ENCODE data around the gene CYTL1. TPM values are rescaled to one million over a fixed set of nuclear protein-coding genes. Genes with fewer than 3 reads are reported as not detected.

CYTL1 gene
- total and polyA plus RNA-seq, 7 donors, result 0.54 to 3.6 (median 1.5) TPM; not detected in 2

- Histone ChIP-seq H3K27ac (peak overlapping the region in 2 of 4 donors; percentile 26 to 40), H3K9me3 (no peaks in the 10 kb centered on the region), H3K4me3 (no peak overlapping the region), H3K36me3 (no peaks in the 10 kb centered on the region), H3K4me1 (peaks cover 0 to 37% (median 32%) of the 10 kb centered on the region in 4 donors), H3K27me3 (no peaks in the 10 kb centered on the region)
- peak; percentile 88 for DNase-seq
- 22 to 28% methylated on average over 22 of the region's 22 CpGs for WGBS, 2 donors
- intact Hi-C loops (cut with DNase I), result loop anchor here (2.0 kb wide), 2 partner anchors 55 to 147 kb away; partner anchors contain the start of gene STK32B
- peak; percentile 51 to 92 (median 78) for TF ChIP-seq CTCF (IDR thresholded peaks at IDR 0.05)
- no peak for TF ChIP-seq POLR2A (IDR thresholded peaks at IDR 0.05)
- TF ChIP-seq POLR2AphosphoS5 (IDR thresholded peaks at IDR 0.05), result no peak
- TF ChIP-seq EP300 (IDR thresholded peaks at IDR 0.05), result no peak
These were observed 24.0 kb downstream of the CYTL1 start for GRCh38 chr4:4995103-4995907.

GRCh38 chr4:4994312-4995097 is 24.8 kb downstream of the CYTL1 start:
- peak; percentile 59 for DNase-seq
- no peaks in the 10 kb centered on the region for H3K9me3 ChIP-seq
- TF ChIP-seq CTCF (IDR thresholded peaks at IDR 0.05), result no peak
- TF ChIP-seq POLR2AphosphoS5 (IDR thresholded peaks at IDR 0.05), result no peak
- no peak for TF ChIP-seq POLR2A (IDR thresholded peaks at IDR 0.05)
- no peak for TF ChIP-seq EP300 (IDR thresholded peaks at IDR 0.05)
- H3K4me3 ChIP-seq, result no peak overlapping the region
- no peaks in the 10 kb centered on the region for H3K36me3 ChIP-seq
- H3K27ac ChIP-seq, result no peak overlapping the region
- no peaks in the 10 kb centered on the region for H3K27me3 ChIP-seq
- intact Hi-C loops (cut with DNase I), result loop anchor here (2.0 to 5.0 kb wide), 4 partner anchors 56 to 507 kb away; partner anchors contain the start of gene STK32B
- WGBS, 2 donors, result 71 to 75% methylated on average over 18 of the region's 18 CpGs
- H3K4me1 ChIP-seq, result peaks cover 0 to 40% (median 36%) of the 10 kb centered on the region in 4 donors

- no peak for TF ChIP-seq CTCF (IDR thresholded peaks at IDR 0.05)
- TF ChIP-seq EP300 (IDR thresholded peaks at IDR 0.05), result no peak
- TF ChIP-seq POLR2A (IDR thresholded peaks at IDR 0.05), result no peak
- no peak overlapping the region for H3K27ac ChIP-seq
- intact Hi-C loops (cut with DNase I), result loop anchor here (5.0 kb wide), 2 partner anchors 131 to 506 kb away; no protein-coding TSS in a partner anchor
- no peaks in the 10 kb centered on the region for H3K36me3 ChIP-seq
- DNase-seq, result no peak
- H3K4me3 ChIP-seq, result no peak overlapping the region
- 82 to 91% methylated on average over 5 of the region's 5 CpGs for WGBS, 2 donors
- no peaks in the 10 kb centered on the region for H3K9me3 ChIP-seq
- H3K4me1 ChIP-seq, result peaks cover 0 to 40% (median 36%) of the 10 kb centered on the region in 4 donors
- H3K27me3 ChIP-seq, result no peaks in the 10 kb centered on the region
These were observed 26.4 kb downstream of the CYTL1 start for GRCh38 chr4:4992833-4993232.

- intact Hi-C loops (cut with DNase I), result loop anchor here (5.0 kb wide), 2 partner anchors 129 to 504 kb away; no protein-coding TSS in a partner anchor
- no peaks in the 10 kb centered on the region for H3K27me3 ChIP-seq
- peak; percentile 63 for DNase-seq
- 83% methylated on average over 14 of the region's 14 CpGs for WGBS, 2 donors
- no peak for TF ChIP-seq CTCF (IDR thresholded peaks at IDR 0.05)
- no peak for TF ChIP-seq POLR2A (IDR thresholded peaks at IDR 0.05)
- peak overlapping the region; percentile 77 to 89 (median 83) for H3K27ac ChIP-seq
- H3K4me1 ChIP-seq, result peaks cover 0 to 40% (median 36%) of the 10 kb centered on the region in 4 donors
- H3K9me3 ChIP-seq, result no peaks in the 10 kb centered on the region
- H3K4me3 ChIP-seq, result no peak overlapping the region
- H3K36me3 ChIP-seq, result no peaks in the 10 kb centered on the region
These were observed 27.6 kb downstream of the CYTL1 start for GRCh38 chr4:4991541-4992099.
